NCI-H82 treated with DMSO at 0.1 percent for 48 hours (cell line): ENCODE data around the gene OR4F17.
"Not testable (repeated sequence)": the region's sequence is repeated elsewhere in the genome, so short reads cannot be mapped to it uniquely, and the experiment has no call there.

Experiments
- DNase-seq: peaks from one replicate; lab custom pipeline; 2025; ENCODE audit not compliant: unreplicated experiment; lab: John Stamatoyannopoulos, UW

OR4F17 gene, protein sequence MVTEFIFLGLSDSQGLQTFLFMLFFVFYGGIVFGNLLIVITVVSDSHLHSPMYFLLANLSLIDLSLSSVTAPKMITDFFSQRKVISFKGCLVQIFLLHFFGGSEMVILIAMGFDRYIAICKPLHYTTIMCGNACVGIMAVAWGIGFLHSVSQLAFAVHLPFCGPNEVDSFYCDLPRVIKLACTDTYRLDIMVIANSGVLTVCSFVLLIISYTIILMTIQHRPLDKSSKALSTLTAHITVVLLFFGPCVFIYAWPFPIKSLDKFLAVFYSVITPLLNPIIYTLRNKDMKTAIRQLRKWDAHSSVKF

DNA sequence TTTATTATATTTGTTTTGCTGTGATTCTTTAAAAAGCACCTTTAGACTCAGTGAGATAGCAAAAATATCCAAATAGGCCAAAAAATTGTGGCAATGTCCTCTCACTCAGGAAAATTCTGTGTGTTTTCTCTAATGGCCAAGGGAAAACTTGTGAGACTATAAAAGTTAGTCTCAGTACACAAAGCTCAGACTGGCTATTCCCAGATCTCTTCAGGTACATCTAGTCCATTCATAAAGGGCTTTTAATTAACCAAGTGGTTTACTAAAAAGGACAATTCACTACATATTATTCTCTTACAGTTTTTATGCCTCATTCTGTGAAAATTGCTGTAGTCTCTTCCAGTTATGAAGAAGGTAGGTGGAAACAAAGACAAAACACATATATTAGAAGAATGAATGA is at the start of gene OR4F17:
TSS of gene OR4F17 (plus strand) at position 301 of the 400 bp plus-strand sequence. CDS start 3,575 bp downstream, outside the sequence.
- DNase-seq: not testable (repeated sequence)

DNA sequence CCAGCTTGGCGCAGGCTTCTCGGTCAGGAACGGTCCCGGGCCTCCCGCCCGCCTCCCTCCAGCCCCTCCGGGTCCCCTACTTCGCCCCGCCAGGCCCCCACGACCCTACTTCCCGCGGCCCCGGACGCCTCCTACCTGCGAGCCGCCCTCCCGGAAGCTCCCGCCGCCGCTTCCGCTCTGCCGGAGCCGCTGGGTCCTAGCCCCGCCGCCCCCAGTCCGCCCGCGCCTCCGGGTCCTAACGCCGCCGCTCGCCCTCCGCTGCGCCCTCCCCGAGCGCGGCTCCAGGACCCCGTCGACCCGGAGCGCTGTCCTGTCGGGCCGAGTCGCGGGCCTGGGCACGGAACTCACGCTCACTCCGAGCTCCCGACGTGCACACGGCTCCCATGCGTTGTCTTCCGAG is 36.1 kb upstream of the OR4F17 start:
- not testable (repeated sequence) for DNase-seq

- not testable (repeated sequence) for DNase-seq
Observed at GRCh38 chr19:82864-83263, 24.0 kb upstream of the OR4F17 start.

DNA sequence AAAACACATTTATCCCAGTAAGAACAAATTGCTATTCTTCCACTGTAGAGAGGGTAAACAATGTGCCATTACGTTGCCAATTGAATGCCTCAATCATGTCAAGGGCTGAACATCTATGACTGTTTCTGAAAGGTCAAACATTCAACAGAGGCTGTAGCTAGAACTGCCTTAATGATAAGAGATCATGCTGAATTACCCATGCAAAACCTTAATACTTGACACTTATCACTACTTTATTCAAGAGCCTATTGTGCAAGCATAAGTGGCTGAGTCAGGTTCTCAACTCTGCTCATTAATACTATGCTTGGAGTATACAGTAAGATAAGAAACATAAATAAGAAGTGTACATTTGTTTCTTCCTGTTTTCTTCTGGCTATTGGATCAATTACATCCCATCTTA is 23.3 kb upstream of the OR4F17 start:
- not testable (repeated sequence) for DNase-seq

DNA sequence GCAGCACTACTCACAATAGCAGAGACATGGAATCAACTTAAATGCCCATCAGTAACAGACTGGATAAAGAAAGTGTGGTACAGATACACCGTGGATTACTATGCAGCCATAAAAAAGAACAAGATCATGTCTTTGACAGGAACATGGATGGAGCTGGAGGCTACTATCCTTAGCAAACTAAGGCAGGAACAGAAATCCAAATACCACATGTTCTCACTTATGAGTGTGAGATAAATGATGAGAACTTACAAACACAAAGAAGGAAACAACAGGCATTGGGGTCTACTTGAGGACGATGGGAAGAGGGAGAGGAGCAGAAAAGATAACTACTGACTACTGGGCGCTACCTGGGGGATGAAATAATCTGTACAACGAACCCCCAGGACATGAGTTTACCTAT is 16.2 kb upstream of the OR4F17 start:
- not testable (repeated sequence) for DNase-seq

DNA sequence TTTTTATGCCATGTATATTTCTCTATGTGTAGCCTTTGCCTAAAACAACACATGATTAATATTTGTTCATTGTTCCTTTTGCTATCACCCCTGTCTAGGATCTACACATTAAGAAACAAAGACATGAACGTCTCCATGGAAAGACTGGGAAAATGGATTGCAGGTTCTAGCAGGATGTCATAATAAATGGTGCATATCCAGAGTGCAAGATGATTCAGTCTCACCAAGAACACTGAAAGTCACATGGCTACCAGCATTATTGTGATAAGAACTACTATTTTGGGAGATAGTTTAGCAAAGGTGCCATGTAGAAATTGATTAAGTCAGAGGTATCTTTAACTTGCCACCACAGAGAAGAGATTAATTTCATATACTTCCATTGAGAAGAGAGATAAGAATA is 12.1 kb upstream of the OR4F17 start:
- not testable (repeated sequence) for DNase-seq

DNA sequence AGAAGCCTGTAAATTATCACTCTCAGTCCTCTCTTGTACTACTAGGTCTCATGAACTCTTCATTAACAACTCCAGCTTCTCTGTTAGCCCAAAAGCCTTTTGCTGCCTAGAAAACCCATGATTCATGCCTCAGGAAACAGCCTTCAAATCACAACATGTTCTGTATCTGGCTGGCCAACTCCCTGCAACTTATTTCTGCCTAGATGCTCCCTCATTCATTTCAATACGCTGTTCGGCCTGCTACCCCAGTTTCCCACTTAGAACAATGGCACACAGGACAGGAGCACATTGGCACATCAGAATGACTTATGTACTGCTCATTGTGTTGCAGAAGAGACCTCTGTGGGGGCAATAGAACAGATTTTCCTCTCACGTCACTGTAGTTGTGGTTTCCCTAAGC is 9.3 kb upstream of the OR4F17 start:
- not testable (repeated sequence) for DNase-seq

DNA sequence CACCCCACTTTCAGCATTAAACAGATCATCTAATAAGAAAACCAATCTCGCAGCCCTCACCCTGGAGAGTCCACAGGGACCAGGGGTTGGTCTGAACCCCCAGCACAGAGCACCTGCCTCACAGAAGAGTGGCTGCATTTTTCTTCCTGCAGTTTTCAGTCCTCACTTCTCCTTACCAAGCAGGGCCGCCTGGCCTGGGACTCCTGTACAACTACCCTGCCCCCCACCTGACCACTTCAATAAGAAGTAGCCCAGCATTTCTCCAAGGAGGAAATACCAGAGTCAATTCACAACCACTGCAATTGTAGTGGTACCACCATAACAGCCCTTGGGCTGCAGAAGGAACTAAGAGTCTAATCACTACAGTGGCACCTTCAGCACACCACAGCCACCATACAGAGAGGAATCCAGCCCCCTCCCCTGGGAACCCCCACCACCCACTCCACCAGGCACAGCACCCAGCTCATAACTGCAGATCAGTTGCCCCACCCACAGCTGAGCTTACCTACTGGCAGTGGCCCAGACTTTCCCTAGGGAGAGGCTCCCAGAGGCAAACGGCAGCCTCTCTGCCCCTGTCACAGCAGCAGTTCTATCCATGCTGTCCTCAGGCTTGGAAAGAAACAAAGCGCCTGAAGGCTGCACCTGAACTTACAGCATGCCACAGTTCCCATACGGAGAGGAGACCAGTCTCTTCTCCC is 13.7 kb downstream of the OR4F17 start:
- not testable (repeated sequence) for DNase-seq
